CD4-positive, alpha-beta T cell treated with Interleukin-4 for 4 hours (primary cell): ENCODE data around the gene ZNF416.
A peak's percentile ranks its signal among the peaks of the same experiment; 100 is the strongest.

Experiments used
- DNase-seq: peaks from one replicate; pipeline ENCODE4 v3.0.0-alpha.2; 2020

ZNF416 gene

DNA sequence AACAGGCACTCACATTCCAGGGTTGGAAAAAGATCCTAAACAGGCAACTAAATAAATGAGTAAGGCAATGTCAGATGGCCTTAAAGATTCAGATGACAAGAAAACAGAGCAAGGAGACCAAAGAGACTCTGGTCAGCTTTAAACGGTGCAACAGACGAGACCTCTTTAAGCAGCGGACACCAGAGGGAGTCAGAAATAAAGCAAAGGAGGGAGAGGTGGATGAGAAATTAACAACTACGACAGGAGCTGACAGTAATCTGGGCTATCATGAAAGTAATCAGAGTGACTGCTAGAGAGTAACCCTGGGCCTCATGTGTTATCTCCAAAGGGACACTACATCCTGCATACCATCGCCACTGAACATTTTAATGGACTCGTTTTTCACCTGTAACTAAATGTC lies 20.2 kb downstream of the ZNF416 start:
- DNase-seq = no peak

- DNase-seq = no peak
These were observed 21.1 kb downstream of the ZNF416 start for GRCh38 chr19:57557659-57558058.

DNA sequence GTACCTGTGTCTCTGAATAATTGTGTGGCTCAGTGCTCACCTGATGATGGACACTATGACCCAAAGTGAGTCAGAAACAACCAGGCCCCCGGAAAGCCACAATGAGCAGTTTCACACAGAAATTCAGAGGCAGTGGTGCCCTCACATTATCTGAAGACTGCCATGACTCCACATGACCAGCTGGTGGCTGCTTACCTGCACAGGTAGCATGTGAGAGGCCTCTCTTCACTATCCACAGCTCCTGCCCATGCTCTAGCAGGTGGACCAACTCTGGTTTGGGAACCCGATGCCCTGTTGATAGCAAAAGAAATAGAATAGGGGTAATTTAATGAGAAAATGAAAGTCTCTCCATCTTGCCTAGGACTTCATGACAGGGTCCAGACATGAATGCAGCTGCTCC lies 26.3 kb downstream of the ZNF416 start:
- no peak for DNase-seq

- DNase-seq = no peak
These were observed 32.2 kb downstream of the ZNF416 start for GRCh38 chr19:57546513-57546912.

- no peak for DNase-seq
These were observed 40.7 kb downstream of the ZNF416 start for GRCh38 chr19:57537953-57538547.

GRCh38 chr19:57527136-57527881 lies 51.4 kb downstream of the ZNF416 start, which contains the start of gene ZNF549:
Gene ZNF549 (plus strand): TSS chr19:57527356. CDS start chr19:57527574, 218 bp downstream.
- peak; percentile 88 for DNase-seq
